OCI-LY3 (cell line): ENCODE measurements around the gene ETV7.

Experiments used
- H2AFZ ChIP-seq: fragments of 200-600, 300-600 bp; shearing (Covaris generic); 2 replicates; pipeline ENCODE4 v1.6.0; 2014; ENCODE audit warnings: antibody characterized with exemption, low read depth, low read length
- H3K27ac ChIP-seq: fragments of 200-600, 300-600 bp; sonication (generic); 2 replicates; pipeline ENCODE4 v1.5.1; 2014; ENCODE audit warnings: mild to moderate bottlenecking, low read length, moderate library complexity, mixed read lengths
- H3K27me3 ChIP-seq: fragments of 200-600, 300-600 bp; sonication (generic); 2 replicates; pipeline ENCODE4 v1.6.1; 2014; ENCODE audit warnings: low read depth, low read length, mixed read lengths
- H3K36me3 ChIP-seq: fragments of 200-600, 300-600 bp; sonication (generic); replicated peaks from 2 replicates; pipeline ENCODE3; 2014; ENCODE audit warnings: low read depth, low read length, mixed read lengths
- H3K4me1 ChIP-seq: fragments of 300-600, 200-600 bp; sonication (generic); 2 replicates; pipeline ENCODE4 v1.6.1; 2014; ENCODE audit warnings: low read length, mixed read lengths
- H3K4me2 ChIP-seq: fragments of 200-600, 300-600 bp; sonication (generic); 2 replicates; pipeline ENCODE4 v1.6.1; 2014; ENCODE audit warnings: low read length, mixed read lengths
- H3K4me3 ChIP-seq: fragments of 300-600, 200-600 bp; sonication (generic); 2 replicates; pipeline ENCODE4 v1.5.1; 2014; ENCODE audit warnings: antibody characterized with exemption, mild to moderate bottlenecking, low read length, moderate library complexity
- H3K79me2 ChIP-seq: fragments of 300-600, 200-600 bp; shearing (Covaris generic); 2 replicates; pipeline ENCODE4 v1.6.1; 2014; ENCODE audit warnings: mild to moderate bottlenecking, low read length, mixed read lengths
- H3K9ac ChIP-seq: fragments of 300-600, 200-600 bp; shearing (Covaris generic); 2 replicates; pipeline ENCODE4 v1.6.0; 2014; ENCODE audit warnings: mild to moderate bottlenecking, low read length, moderate library complexity
- H3K9me3 ChIP-seq: fragments of 200-600, 300-600 bp; shearing (Covaris generic); 2 replicates; pipeline ENCODE4 v1.6.1; 2014; ENCODE audit warnings: low read length, mixed read lengths; ENCODE audit not compliant: insufficient read depth
- H4K20me1 ChIP-seq: fragments of 200-600, 300-600 bp; sonication (generic); 2 replicates; pipeline ENCODE4 v1.6.1; 2016; ENCODE audit warnings: low read length, mixed read lengths; ENCODE audit not compliant: insufficient read depth
- CTCF ChIP-seq: fragments of 200-600, 300-600 bp; sonication (generic); IDR thresholded peaks from 2 replicates; pipeline ENCODE4 v1.5.1; 2014; ENCODE audit warnings: antibody characterized with exemption, low read length, low read depth
- EZH2phosphoT487 ChIP-seq: fragments of 200-600 bp; shearing (Covaris generic); IDR thresholded peaks from 2 replicates; pipeline ENCODE4 v1.6.1; 2018; ENCODE audit warnings: antibody characterized with exemption, mixed run types, low read depth

ETV7 gene

DNA sequence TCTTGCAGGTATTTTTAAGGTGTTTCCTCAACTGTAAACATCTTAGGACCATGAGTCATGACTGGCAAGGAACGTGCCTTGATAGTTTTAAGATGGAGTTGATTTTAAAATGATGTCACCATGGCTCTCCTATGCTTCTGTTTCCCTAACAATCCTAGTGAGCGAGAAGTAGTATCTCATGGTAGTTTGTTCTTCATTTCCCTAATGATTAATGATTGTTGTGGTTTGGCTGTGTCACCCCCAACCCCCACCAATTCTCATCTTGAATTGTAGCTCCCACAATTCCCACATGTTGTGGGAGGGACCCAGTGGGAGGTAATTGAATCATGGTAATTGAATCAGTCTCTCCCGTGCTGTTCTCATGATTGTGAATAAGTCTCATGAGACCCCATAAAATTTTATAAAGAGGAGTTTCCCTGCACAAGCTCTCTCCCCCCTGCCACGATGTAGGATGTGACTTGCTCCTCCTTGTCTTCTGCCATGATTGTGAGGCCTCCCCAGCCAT lies 34.0 kb downstream of the ETV7 start:
- H3K9ac ChIP-seq, result no peak overlapping the region
- peaks cover 5% of the 10 kb centered on the region; the same call in 1 of the 2 replicates for H3K27me3 ChIP-seq
- H2AFZ ChIP-seq, result no peak overlapping the region
- H3K36me3 ChIP-seq, result no peaks in the 10 kb centered on the region
- no peak for TF ChIP-seq EZH2phosphoT487
- no peak for TF ChIP-seq CTCF
- H3K4me3 ChIP-seq, result no peak overlapping the region
- peaks cover 6% of the 10 kb centered on the region; the same call in 1 of the 2 replicates for H3K9me3 ChIP-seq
- peaks cover 10% of the 10 kb centered on the region for H3K4me1 ChIP-seq
- no peak overlapping the region for H3K4me2 ChIP-seq
- no peak overlapping the region for H3K27ac ChIP-seq
- no peaks in the 10 kb centered on the region for H3K79me2 ChIP-seq
- no peaks in the 10 kb centered on the region for H4K20me1 ChIP-seq

GRCh38 chr6:36352477-36353157 lies 34.9 kb downstream of the ETV7 start:
- Histone ChIP-seq H3K27ac (no peak overlapping the region), H3K4me3 (no peak overlapping the region), H3K27me3 (peaks cover 5% of the 10 kb centered on the region; the same call in 1 of the 2 replicates), H2AFZ (no peak overlapping the region), H3K9me3 (peaks cover 6% of the 10 kb centered on the region; the same call in 1 of the 2 replicates), H3K36me3 (no peaks in the 10 kb centered on the region), H3K9ac (no peak overlapping the region), H3K79me2 (no peaks in the 10 kb centered on the region), H4K20me1 (no peaks in the 10 kb centered on the region), H3K4me2 (no peak overlapping the region), H3K4me1 (peaks cover 8% of the 10 kb centered on the region; the same call in 1 of the 2 replicates)
- no peak for TF ChIP-seq EZH2phosphoT487
- TF ChIP-seq CTCF, result no peak

DNA sequence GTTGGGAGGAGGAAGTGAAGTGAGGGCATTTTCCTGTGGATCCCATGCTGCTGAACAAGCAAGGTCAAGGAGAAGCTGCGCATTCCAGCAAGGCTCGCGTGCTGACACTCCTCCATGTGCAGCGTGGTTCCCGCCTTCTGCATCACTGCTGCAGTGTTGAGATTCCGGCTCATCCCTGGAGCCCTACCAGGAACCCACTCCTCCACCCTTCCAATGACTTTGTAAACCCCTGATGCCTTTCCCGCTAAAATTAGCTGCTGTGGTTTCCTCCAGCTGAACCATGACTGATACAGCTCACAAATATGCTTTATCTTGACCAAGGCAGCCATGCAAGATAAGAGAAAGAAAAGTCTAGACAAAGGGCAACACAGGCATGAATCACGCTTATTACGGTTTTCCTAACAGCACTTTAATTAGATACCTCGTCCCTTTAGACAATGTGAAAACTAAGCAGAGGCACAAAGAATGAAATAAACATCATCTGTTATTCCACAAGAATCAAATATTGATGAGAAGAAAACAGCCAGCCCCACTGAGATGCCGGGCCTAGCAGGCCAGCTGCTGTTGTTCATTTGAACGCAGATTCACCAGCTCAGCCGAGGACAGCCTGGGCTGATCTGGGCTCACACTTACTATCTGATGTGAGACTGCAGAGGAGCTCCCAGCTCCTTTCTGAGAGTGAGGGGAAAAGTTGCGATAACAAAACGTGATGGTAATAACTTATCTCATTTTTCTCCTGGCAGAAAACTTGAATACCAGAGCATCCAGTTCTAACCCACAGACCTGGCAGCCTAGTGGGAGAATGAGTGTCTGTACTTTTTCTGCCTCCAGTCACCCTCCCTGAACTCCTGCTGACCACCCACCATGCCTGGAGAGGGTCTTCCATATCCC lies 36.5 kb downstream of the ETV7 start:
- no peak overlapping the region for H3K9ac ChIP-seq
- H3K9me3 ChIP-seq, result peaks cover 6% of the 10 kb centered on the region; the same call in 1 of the 2 replicates
- H3K4me2 ChIP-seq, result no peak overlapping the region
- no peaks in the 10 kb centered on the region for H4K20me1 ChIP-seq
- H3K27ac ChIP-seq, result no peak overlapping the region
- TF ChIP-seq CTCF, result no peak
- TF ChIP-seq EZH2phosphoT487, result no peak
- peaks cover 7% of the 10 kb centered on the region; the same call in 1 of the 2 replicates for H3K4me1 ChIP-seq
- H3K79me2 ChIP-seq, result no peaks in the 10 kb centered on the region
- no peak overlapping the region for H2AFZ ChIP-seq
- H3K4me3 ChIP-seq, result no peak overlapping the region
- peaks cover 5% of the 10 kb centered on the region; the same call in 1 of the 2 replicates for H3K27me3 ChIP-seq
- no peaks in the 10 kb centered on the region for H3K36me3 ChIP-seq

GRCh38 chr6:36350082-36350481 lies 37.4 kb downstream of the ETV7 start:
- Histone ChIP-seq H3K4me2 (no peak overlapping the region), H3K9ac (no peak overlapping the region), H3K36me3 (no peaks in the 10 kb centered on the region), H3K27ac (no peak overlapping the region), H3K4me3 (no peak overlapping the region), H3K9me3 (peaks cover 6% of the 10 kb centered on the region; the same call in 1 of the 2 replicates), H3K79me2 (no peaks in the 10 kb centered on the region), H3K27me3 (peaks cover 5% of the 10 kb centered on the region; the same call in 1 of the 2 replicates), H3K4me1 (peaks cover 6% of the 10 kb centered on the region; the same call in 1 of the 2 replicates), H4K20me1 (no peaks in the 10 kb centered on the region), H2AFZ (no peak overlapping the region)
- TF ChIP-seq CTCF, result no peak
- no peak for TF ChIP-seq EZH2phosphoT487
